ENCODE measurements around the gene AVEN. TPM values are rescaled to one million over a fixed set of nuclear protein-coding genes. Genes with fewer than 3 reads are reported as not detected.

AVEN gene
- total and polyA plus RNA-seq, 2 of the 4 experiments (the other 2 are of a cell fraction), result 9.1 to 17.6 TPM

DNA sequence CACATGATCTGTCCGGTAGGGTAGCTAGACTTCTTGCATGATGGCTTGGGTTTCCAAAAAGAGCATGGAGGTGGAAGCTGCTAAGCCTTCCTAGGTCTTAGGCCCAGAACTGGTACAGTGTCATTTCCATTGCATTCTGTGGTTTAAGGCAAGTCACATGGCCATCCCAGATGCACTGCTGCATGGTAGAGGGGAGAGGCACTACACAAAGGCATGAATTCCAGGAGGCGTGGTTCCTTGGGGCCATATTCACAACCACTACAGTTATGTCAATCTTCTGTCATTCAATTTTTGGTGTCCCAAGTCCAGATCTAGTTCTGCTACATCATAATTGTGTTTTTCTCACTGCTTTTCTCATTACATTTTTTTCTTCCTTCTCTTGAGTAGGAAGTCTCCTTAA, 192.9 kb downstream of the AVEN start:
- Histone ChIP-seq H3K56ac (ENCODE audit: extremely low read depth, insufficient read depth, low read length) (no peak overlapping the region), H3K14ac (replicated peaks; ENCODE audit: low read depth, low read length) (no peak overlapping the region), H2BK120ac (ENCODE audit: low read depth, low read length) (no peak overlapping the region), H3K36me3 (ENCODE audit: control insufficient read depth, insufficient read depth, low read length) (no peaks in the 10 kb centered on the region), H2AFZ (replicated peaks; ENCODE audit: low read length, poor library complexity) (no peak overlapping the region), H3K4me2 (ENCODE audit: low read depth, low read length) (no peak overlapping the region), H2BK15ac (ENCODE audit: low read depth, low read length) (no peak overlapping the region), H2BK5ac (ENCODE audit: low read depth, low read length, poor library complexity, severe bottlenecking) (no peak overlapping the region), H3K9me1 (ENCODE audit: insufficient read depth, low read length) (no peaks in the 10 kb centered on the region), H4K8ac (ENCODE audit: low read depth in 2 of 2, low read length in 2 of 2) (no peak overlapping the region), H4K5ac (ENCODE audit: low read depth, low read length) (no peak overlapping the region), H3K79me1 (ENCODE audit: low read depth in 1 of 2, low read length in 2 of 2) (no peaks in the 10 kb centered on the region), H4K20me1 (ENCODE audit: insufficient read depth, low read length) (no peaks in the 10 kb centered on the region), H4K91ac (ENCODE audit: insufficient read depth, low read depth, low read length) (no peak overlapping the region), H2BK20ac (ENCODE audit: low read depth, low read length) (no peak overlapping the region), H3K4ac (ENCODE audit: low read depth, low read length) (no peak overlapping the region), H3K4me1 (ENCODE audit: control insufficient read depth, insufficient read depth, low read length) (no peaks in the 10 kb centered on the region), H3K23ac (ENCODE audit: low read depth, low read length) (no peak overlapping the region), H3K9ac (ENCODE audit: low read depth, low read length) (no peak overlapping the region), H3K4me3 (ENCODE audit: insufficient read depth, low read depth, low read length) (no peak overlapping the region), H2AK5ac (ENCODE audit: low read depth, low read length) (no peak overlapping the region), H3K27me3 (ENCODE audit: control insufficient read depth, insufficient read depth, low read length) (peaks cover 5% of the 10 kb centered on the region), H2AK9ac (replicated peaks; ENCODE audit: low read depth, low read length, poor library complexity) (no peak overlapping the region), H3K27ac (ENCODE audit: insufficient read depth, low read length) (no peak overlapping the region), H3K9me3 (ENCODE audit: control insufficient read depth, insufficient read depth, low read length) (no peaks in the 10 kb centered on the region), H3K18ac (ENCODE audit: low read depth, low read length) (no peak overlapping the region)
- no peak for TF ChIP-seq RFX5 (IDR thresholded peaks at IDR 0.05; ENCODE audit: low read depth, low read length)
- no peak for TF ChIP-seq MXI1 (IDR thresholded peaks at IDR 0.05; ENCODE audit: borderline replicate concordance, low read depth, low read length)
- no peak for TF ChIP-seq USF2 (IDR thresholded peaks at IDR 0.05; ENCODE audit: low read depth, low read length)
- TF ChIP-seq POLR2A (IDR thresholded peaks at IDR 0.05; ENCODE audit: low read depth, low read length), result no peak
- no peak for TF ChIP-seq MAZ (IDR thresholded peaks at IDR 0.05; ENCODE audit: borderline replicate concordance, low read depth, low read length)
- no peak for TF ChIP-seq CHD1 (IDR thresholded peaks at IDR 0.05; ENCODE audit: low read depth, low read length)
- TF ChIP-seq BHLHE40 (IDR thresholded peaks at IDR 0.05; ENCODE audit: low read depth, low read length), result no peak
- TF ChIP-seq RCOR1 (IDR thresholded peaks at IDR 0.05; ENCODE audit: insufficient replicate concordance, low read length), result no peak
- TF ChIP-seq NFE2L2 (IDR thresholded peaks at IDR 0.05; ENCODE audit: low read depth, low read length), result no peak
- TF ChIP-seq MAFK (IDR thresholded peaks at IDR 0.05; ENCODE audit: low read depth, low read length), result no peak
- no peak for TF ChIP-seq FOS (IDR thresholded peaks at IDR 0.05; ENCODE audit: low read depth, low read length)
- TF ChIP-seq, protein P1, sequence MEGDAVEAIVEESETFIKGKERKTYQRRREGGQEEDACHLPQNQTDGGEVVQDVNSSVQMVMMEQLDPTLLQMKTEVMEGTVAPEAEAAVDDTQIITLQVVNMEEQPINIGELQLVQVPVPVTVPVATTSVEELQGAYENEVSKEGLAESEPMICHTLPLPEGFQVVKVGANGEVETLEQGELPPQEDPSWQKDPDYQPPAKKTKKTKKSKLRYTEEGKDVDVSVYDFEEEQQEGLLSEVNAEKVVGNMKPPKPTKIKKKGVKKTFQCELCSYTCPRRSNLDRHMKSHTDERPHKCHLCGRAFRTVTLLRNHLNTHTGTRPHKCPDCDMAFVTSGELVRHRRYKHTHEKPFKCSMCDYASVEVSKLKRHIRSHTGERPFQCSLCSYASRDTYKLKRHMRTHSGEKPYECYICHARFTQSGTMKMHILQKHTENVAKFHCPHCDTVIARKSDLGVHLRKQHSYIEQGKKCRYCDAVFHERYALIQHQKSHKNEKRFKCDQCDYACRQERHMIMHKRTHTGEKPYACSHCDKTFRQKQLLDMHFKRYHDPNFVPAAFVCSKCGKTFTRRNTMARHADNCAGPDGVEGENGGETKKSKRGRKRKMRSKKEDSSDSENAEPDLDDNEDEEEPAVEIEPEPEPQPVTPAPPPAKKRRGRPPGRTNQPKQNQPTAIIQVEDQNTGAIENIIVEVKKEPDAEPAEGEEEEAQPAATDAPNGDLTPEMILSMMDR (conservative IDR thresholded peaks at IDR 0.05; ENCODE audit: low read depth, low read length), result no peak
- TF ChIP-seq RAD21 (IDR thresholded peaks at IDR 0.05; ENCODE audit: low read length), result no peak
- TF ChIP-seq SMC3 (IDR thresholded peaks at IDR 0.05; ENCODE audit: low read depth, low read length), result no peak
- TF ChIP-seq CEBPB (IDR thresholded peaks at IDR 0.05; ENCODE audit: low read depth, low read length), result no peak
- TF ChIP-seq, protein P2, sequence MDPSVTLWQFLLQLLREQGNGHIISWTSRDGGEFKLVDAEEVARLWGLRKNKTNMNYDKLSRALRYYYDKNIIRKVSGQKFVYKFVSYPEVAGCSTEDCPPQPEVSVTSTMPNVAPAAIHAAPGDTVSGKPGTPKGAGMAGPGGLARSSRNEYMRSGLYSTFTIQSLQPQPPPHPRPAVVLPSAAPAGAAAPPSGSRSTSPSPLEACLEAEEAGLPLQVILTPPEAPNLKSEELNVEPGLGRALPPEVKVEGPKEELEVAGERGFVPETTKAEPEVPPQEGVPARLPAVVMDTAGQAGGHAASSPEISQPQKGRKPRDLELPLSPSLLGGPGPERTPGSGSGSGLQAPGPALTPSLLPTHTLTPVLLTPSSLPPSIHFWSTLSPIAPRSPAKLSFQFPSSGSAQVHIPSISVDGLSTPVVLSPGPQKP (IDR thresholded peaks at IDR 0.05; ENCODE audit: borderline replicate concordance, low read depth, low read length), result no peak
- intact Hi-C loops (cut with micrococcal nuclease), result no loop called here
- dilution Hi-C loops (cut with HindIII; ENCODE audit: low sequenced_read_pairs, unreplicated experiment), result no loop called here
- ChIA-PET CTCF (interaction anchor here (0.9 kb wide), 1 partner anchor 13 kb away, joined by 3 read pairs; no protein-coding TSS in a partner anchor), POLR2A (ENCODE audit: unreplicated experiment) (no interaction called here)
- in situ Hi-C loops (cut with MboI; ENCODE audit: low sequenced_read_pairs), result no loop called here
- no CpG with 5 or more reads among the region's 2 CpGs for WGBS, 2 experiments (ENCODE audit: extremely low coverage in 2 of 2, insufficient read length in 1 of 2)
- no peak for ATAC-seq (ENCODE audit: low read depth)
- BruUV-seq (replicated peaks), result no TSS peak
- DNase-seq, result no peak

Data from IMR-90 (cell line).